Stimulated activated CD4-positive, alpha-beta T cell treated with anti-CD3 and anti-CD28 coated beads, Interleukin-2, amount 100 ng/mL, for 48 hours (primary cell): ENCODE data around the gene CFL2.
"Not testable (repeated sequence)": the region's sequence is repeated elsewhere in the genome, so short reads cannot be mapped to it uniquely, and the experiment has no call there.

Experiments used
- DNase-seq, 2 donors: peaks; one replicate each; pipeline ENCODE4 v3.0.0-alpha.2; 2020

The CFL2 gene

DNA sequence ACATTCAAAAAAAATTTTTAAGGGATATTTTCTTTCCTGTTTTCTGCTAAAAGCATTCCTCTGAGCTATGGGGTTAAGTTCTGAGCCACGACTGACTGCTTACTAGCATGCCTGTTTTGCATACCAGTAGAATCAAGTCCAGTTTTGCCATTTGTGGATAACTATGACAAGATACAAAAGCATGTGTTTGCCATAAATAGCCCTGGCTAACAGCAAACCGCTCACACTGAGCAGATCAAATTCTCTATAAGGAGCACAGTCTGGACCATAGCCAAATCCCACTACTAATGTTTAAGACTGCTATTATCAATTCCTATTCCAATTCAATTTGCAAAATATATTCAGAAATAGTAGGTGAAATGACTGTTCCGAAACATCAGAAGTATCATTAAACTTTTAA, 3.2 kb downstream of the CFL2 start:
- no peak for DNase-seq

DNA sequence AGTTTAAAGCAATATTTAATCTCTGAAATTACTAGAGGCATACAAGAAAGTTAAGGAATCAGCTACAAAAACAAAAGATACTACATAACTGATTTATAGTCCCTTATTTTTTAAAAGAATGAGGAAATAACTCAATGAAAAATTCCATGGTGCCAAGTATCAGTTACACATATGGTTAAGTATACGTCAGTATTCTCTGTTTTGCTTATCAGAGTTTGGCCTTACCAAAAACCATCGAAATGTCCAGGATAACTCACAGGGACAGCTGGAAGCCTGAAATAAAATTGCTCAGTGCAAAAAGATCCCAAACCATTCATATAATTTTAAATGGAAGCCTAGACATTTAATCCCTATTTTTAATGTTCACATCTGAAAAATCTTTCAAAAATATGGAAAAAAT, 3.6 kb downstream of the CFL2 start:
- DNase-seq: no peak

DNA sequence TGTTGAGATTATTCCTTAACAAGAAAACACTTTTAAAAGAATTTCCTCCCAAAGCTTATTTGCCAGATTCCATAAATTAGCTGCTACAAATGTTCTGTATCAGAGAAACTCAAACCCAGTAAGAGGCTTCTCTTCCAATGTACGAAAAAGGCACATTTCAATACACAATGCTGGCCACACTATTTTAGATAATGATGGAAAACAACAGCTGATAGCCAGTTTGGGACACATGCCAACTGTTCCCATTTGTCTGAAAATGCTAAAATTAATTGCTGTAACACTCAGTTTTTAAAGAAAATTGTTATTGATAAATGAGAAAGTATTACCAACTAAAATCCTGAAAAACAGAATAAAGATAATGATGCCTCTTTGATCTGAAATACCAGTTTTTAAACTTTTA, 4.4 kb downstream of the CFL2 start:
- DNase-seq: no peak

DNA sequence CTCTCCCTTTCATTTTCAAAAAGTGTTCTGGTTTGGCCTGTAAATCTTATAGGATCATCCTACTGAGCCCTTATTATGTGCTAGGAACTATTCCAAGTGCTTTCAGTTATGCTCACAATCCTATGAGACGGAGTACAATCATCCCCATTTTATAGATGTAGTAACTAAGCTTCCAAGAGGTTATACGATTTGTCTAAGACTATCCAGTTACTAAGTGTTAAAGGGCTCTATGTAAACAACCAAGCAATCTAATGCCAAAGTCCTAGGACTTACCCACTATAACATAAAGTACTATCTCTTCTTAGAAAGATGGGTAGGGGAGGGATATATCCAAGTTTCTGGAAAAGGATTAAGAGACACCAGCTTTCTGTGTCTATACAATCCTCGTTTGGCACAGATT, 6.7 kb downstream of the CFL2 start:
- DNase-seq: no peak

DNA sequence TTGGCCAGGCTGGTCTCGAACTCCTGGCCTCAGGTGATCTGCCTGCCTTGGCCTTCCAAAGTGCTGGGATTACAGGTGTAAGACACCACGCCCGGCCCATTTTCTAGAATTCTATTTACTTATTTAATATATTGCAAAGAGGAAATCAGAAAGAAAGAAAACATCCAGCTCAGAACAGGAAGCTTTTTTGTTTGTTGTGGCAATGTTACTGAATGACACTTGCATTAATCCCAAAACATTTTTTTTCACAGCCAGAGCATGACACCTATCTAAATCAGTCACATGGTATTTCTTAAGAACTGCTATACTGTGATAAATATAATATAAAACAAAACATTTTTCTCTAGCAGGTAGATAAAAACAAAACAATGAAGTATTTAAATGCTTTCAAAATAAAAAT, 12.6 kb downstream of the CFL2 start:
- DNase-seq: no peak

DNA sequence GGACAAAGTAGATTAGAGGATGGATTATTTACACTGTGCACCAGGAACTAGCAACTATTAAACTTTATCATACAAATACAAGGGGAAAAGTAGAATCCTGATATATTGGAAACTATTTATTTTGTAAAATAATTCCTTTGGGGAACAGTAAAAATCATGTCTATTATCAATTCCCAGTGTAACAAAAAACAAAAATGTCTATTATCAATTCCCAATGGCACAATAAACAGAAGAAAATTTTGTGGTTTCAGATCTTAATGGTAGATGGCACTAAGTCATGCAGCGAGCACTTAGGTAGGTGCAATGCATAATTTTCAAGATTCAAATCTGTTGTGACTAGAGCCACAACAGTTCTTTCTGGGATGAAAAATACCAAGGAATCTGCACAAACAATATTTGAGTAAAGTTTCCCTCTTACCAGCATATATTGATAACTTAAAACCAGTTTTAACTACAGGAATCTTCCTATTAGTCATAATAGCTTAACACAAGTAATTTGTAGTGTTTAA, 13.7 kb downstream of the CFL2 start:
- no peak for DNase-seq

DNA sequence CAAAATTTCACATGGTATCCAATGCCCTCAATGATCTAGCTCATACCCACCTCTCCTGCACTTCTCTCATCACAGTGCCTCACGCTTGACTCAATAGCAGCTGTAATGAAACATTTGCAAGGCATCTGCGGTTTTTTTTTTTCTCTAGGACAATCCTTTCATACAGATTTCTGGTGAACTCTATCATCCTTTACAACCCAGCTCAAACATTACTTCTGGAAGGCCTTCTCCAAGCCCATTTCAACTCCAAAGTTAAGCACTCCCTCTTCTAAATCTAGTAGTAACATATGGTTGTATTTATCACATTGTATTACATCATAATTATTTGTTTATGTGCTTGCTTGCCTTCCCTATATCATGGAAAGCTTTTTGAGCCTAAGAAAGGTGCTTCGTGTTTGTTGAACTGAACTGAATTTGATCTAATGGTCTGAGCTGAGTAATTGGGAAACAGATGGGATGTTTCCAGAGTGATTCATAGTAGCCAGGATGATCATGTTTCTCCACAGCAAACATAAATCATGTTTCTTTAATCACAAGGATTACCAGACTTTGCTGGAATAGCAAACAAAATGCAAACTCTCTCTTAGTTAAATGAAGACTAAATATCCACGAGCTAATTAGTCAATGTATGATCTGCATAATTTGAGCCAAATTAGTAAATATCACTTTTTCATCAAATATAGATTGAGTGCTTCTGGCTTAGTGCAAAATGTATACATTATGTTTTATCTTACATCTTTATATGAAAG, 14.3 kb downstream of the CFL2 start:
- DNase-seq: no peak

DNA sequence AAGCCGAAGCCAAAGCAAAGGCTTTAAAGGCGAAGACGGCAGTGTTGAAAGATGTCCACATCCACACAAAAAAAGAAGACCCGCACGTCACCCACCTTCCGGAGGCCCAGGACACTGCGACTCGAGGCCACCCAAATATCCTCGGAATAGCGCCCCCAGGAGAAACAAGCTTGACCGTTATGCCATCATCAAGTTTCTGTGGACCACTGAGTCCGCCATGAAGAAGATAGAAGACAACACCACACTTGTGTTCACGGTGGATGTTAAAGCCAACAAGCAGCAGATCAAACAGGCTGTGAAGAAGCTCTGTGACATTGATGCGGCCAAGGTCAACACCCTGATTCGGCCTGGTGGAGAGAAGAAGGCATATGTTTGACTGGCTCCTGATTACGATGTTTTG, 20.2 kb downstream of the CFL2 start:
- not testable (repeated sequence) for DNase-seq

DNA sequence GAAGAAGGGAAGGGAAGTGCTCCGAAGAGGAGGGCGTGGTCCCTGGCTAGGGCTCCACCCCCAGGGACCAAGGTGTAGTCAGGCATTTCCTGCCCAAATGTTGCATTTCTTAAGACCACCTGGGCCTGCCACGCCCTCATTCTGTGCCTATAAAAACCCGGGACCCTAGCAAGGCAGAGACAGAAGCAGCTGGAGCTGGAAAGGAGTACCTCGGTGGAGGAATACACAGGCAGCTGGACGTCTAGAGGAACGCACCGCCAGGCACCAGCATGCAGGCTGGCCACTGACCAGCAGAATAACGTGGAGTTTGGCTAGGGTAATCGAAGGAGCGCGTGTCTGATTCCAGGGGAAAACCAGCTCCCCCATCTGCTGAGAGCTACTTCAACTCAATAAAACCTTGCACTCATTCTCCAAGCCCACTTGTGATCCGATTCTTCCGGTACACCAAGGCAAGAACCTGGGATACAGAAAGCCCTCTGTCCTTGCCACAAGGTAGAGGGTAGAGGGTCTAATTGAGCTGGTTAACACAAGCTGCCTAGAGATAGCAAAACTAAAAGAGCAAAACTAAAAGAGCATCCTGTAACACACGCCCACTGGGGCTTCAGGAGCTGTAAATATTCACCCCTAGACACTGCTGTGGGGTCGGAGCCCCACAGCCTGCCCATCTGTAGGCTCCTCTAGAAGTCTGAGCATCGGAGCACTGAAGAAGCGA, 21.0 kb downstream of the CFL2 start:
- no peak for DNase-seq

DNA sequence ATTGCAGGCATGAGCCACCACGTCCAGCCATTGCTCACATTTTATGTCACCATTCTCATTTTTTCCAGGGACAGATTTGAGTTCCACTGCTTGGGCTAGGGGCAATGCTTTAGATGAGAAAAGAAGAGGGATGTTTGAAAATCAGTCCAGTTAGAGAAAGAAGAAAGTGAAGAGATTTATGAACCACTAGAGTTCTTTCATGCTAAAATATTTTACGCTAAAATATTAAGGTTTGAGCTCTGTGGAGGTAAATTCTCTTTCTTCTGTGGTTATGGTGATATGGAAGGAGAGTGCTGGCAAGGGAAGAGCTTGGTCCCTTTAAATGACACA, 21.5 kb downstream of the CFL2 start:
- DNase-seq: no peak

DNA sequence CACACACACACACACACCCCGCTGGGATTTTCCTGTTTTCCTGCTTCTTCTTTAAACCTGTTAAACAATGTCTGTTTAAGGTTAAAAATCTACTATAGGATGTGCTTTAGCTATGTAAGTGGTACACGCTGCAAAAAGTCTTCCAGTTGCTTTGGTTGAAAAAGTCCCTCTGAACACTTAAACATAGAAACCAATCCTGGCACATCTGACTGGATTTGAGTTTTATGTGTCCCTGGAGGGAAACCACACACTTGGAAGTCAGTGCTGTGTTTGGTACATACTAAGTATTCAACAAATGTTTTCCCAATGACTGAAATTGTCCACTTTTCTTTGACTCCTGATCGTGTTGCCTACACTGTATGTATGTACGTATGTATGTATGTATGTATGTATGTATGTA, 22.0 kb downstream of the CFL2 start:
- no peak for DNase-seq

DNA sequence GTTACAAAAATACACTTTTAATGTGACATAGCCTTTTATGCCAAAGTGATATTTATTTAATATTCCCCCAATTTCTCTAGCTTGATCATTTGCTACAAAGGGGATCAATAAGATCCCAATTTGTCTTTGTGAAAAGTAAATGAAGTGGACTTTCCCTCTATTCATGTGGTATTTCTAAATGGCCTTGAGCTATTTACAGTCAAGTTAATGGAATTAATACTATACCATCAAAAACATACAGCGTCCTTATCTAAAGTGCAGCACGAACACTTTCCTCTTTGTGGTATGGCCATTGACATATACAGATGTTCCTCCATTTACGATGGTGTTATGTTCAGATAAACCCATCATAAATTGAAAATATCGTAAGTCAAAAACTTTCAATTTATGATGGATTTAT, 23.2 kb downstream of the CFL2 start:
- no peak for DNase-seq

DNA sequence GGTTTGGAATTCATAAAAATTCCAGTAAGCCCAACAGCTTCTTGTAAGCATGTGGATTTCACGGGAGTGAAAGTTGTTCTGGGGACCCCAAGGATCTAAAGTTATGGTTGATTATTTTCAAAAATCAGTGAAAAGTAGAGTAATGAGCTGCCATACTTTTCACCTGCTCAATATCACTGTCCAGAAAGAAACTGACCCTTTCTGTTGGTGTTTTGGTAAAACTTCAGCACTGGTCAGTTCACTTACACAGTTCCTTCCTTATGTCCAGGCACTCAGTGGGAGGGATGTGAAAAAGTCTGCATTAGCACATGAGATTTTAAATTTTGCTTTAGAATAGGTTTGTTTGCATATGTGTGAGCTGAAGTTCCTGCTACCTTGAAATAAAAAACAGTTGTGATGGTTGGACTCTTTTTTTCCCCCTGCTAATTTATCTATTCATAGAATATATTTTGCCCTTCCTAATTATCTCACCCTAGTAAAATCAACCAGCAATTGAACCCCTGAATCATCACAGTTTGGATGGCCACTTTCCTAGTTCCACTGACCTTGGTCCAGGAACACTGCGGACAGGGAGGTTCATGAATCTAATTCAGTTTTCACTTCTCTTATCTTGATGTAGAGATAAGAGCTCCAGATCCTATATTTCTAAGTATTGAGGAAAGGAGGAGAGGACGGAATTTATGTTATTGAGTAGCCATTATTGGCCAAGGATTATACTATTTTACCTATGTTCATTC, 25.8 kb downstream of the CFL2 start:
- DNase-seq: no peak

DNA sequence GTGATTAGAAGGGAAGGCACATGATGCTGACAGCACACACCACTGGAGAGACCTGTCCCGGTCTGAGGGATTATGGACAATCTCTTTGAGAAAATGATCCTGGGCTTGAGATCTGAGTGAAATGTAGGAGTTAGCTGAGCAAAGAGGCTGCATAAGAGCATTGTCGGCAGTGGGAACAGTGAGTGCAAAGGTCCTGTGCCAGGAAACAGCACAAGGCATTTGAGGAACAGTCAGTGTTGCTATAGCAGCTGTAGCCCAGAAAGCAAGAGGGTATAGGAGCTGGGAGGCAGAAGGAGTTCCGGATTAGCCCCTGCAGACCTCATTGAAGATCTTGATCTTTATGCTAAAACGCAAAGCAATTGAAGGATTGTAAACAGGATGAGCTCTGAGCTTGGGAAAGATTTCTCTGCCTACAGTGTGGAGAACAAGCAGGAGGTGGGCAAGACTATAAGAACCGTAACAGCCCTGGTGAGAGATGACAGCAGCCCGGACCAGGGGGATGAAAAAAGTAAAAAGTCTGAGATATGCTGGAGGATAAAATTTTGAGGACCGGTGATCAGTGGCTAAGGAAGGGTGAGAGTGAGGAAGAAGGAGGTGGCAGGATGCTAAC, 28.5 kb downstream of the CFL2 start:
- DNase-seq: no peak

DNA sequence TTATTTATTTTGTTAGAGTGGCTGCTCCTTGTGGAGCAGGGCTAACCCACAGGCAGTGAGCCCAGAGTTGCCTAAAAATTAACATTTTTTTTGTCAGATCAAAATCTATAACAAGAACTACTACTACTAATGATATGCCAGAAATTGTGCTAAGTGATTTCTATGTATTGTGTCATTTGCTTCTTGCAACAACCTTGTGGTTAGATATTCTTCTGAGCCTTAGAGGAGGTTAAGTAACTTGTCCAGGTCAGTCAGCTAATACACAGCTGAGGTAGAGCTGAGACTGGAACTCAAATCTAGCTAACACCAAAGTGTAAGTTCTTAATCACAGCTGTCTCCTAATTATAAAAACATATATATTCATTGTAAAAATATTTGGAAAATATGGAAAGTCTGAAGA, 29.8 kb downstream of the CFL2 start:
- no peak for DNase-seq

DNA sequence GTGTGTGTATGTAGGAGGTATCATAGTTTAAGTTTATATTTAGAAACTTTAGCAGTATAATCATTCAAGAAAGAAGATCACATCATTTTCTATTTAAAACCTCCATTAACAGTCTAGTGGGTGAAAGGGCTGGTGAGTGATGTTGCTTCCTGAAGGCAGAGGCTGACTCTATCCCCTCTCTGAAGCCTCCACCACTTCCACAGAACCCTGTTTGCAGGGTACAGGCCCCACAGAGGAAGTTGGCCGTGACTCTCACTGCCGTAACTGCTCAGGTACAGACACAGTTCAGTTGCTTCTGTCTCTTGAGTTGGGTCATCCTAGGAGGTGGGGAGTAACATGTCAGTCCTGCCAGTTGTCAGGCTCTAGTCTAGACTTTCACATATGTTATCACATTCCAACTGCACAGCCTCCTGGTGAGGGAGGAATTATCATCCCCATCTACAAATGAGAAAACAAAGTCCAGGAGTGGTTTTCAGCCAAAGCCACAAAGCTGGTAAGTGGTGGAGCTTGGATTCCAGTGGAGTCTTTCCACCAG, 31.5 kb downstream of the CFL2 start:
- no peak for DNase-seq

DNA sequence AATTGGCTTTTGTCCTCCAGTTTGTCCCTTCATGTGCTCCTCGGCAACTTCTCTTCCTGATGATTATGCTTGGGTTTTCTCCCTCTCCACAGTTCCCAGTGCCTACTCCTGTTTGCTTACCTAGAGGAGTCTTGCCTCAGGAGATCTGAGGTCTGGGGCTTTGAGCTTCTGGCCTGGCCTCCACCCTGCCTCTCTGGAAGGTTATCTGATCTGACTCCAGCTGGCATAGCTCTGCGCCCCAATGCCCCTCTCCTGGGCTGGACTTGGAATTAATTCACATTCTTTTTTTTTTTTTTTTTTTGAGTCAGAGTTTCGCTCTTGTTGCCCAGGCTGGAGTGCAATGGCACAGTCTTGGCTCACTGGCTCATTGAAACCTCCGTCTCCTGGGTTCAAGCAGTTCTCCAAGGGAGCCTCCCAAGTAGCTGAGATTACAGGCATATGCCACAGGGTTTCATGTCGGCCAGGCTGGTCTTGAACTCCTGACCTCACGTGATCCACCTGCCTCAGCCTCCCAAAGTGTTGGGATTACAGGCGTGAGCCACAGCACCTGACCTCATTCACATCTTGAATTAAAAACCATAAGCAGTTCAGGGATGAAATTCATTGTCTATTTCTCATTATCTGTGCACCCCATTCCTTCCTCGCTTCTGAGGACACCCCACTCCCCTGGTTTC, 33.5 kb downstream of the CFL2 start:
- DNase-seq: no peak

DNA sequence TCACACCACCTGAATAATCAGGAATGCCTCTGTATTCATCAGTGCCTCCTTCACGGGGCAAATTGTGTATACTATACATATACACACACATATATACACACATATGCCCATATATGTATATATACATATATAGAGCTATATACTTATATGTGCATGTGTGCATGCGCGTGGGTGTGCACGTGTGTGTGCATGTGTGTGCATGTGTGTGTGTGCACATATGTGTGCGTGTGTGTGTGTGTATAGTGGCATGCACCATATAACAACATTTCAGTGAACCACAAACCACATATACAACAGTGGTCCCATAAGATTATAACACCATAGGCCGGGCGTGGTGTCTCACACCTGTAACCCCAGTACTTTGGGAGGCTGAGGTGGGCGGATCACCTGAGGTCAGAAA, 35.7 kb downstream of the CFL2 start:
- no peak for DNase-seq

DNA sequence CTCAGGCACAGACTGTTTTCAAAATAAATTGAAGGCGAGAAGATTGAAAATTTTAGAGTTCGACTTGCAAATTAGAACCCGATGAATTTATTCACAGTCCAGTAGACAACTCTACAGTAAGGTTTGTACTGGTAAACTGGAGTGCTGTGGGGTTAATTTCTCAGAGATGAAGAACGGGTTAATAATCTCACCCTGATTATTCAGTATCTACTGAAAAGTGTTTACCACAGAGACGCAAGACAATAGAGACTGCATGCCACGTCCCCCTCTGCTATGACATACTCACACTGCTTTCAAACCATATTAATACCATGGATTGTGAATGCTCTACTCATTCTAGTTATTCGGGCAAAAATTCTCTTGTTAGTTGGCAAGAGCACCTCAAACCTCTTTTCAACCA, 36.1 kb downstream of the CFL2 start:
- DNase-seq: no peak

DNA sequence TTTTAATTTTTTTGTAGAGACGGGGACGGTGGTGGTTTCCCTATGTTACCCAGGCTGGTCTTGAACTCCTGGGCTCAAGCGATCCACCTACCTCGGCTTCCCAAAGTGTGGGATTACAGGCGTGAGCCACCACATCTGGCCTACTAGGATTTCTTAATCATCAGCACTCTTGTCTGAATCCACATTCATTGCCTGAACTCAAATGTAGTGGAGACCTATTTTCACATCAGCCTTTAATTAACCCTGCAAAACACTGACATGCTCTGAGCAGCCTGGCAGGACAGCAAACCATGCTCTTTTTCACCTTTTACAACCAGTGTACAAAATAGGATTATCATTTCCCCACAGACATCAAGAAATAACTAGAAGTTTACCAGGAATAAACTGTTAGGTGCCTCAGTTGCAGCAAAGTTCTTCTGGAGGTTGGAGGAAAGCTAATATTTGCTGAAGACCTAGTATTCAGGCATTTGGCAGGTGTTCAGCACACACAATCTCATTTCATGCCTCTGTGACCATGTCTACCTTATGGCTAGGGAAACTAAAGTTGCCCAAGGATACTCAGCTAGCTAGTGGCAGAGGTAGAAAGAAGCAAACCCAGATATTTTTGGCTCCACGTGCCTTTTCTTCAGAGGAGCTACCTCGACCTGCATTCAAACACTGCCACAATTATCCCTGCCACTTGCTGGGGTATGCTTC, 37.7 kb downstream of the CFL2 start:
- DNase-seq: no peak

DNA sequence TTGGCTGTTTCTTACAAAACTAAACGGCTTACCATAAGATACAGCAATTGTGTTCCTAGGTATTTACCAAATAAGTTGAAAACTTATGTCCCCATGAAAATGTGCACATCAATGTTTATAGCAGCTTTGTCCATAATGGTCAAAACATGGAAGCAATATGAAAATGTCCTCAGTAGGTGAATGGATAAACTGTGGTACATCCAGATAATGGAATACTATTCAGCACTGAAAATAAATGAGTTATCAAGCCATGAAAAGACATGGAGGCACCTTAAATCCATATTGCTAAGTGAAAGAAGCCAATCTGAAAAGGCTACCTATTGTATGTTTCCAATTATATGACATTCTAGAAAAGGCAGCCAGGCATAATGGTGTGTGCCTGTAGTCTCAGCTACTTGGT, 40.7 kb downstream of the CFL2 start:
- no peak for DNase-seq

DNA sequence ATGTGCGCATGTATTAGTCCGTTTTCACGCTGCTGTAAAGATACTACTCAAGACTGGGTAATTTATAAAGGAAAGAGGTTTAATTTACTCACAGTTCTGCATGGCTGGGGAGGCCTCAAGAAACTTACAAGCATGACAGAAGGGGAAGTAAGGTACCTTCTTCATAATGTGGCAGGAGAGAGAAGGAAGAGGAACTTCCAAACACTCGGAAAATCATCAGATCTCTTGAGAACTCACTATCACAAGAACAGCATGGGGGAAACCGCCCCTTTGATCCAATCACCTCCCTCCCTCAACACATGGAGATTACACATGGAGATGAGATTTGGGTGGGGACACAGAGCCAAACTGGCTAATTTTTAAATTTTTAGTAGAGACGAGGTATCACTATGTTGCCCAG, 42.7 kb downstream of the CFL2 start:
- DNase-seq: no peak
